Measurements from ENCODE around the gene PRRX1.

PRRX1 gene

DNA sequence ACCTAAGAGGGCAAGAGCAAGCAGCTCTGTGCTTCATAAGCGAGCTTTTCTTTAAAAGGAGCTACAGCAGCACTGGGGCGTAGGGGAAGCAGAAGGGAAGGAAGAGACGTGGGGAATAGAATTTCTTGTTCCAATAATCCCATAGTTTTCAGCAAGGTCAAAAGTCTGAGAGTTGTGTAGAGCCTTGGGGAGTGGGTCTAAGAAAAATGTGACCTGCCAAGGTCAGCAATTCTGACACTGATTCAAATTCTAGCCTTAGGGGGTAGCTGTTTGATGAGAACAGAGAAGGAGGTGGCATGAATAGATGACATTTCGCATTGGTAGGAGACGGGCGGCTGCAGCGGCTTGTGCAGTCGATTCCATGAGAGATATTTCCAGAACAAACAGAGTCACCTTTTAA, 22.4 kb downstream of the PRRX1 start:
- no peak for DNase-seq

DNA sequence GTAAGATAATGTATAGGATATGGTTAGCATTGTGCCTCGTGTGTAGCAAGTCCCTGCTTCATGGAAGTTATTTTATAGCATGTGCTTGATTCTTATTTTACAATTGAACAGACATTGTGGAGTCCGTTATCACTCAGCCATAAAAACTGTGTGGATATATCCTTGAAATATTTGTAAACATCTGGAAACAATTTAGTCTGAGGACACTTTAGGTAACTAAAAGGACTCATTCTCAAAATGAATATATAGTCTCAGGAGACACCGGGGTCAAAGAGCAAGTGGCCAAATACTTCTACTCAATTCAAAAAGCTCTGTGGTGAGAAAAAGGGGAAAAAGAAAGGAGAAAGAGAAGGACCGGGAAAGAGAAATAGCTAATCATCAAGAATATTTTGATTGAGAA, 23.7 kb downstream of the PRRX1 start:
- no peak for DNase-seq

DNA sequence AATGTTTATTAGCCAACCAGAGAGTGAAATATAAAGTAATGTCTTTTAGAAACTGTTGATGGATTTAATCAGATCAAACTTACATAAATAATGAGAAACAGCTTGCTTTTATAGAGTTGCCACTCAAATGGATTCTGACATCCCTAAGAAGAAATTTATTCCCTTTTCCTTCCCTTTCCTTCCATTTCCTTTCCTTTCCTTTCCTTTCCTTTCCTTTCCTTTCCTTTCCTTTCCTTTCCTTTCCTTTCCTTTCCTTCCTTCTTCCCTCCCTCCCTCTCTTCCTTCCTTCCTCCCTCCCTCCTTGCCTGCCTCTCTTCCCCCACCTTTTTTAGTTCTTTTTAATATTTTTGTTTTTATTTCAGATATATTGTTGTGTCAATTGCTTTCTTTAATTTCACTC, 27.3 kb downstream of the PRRX1 start:
- DNase-seq = no peak

DNA sequence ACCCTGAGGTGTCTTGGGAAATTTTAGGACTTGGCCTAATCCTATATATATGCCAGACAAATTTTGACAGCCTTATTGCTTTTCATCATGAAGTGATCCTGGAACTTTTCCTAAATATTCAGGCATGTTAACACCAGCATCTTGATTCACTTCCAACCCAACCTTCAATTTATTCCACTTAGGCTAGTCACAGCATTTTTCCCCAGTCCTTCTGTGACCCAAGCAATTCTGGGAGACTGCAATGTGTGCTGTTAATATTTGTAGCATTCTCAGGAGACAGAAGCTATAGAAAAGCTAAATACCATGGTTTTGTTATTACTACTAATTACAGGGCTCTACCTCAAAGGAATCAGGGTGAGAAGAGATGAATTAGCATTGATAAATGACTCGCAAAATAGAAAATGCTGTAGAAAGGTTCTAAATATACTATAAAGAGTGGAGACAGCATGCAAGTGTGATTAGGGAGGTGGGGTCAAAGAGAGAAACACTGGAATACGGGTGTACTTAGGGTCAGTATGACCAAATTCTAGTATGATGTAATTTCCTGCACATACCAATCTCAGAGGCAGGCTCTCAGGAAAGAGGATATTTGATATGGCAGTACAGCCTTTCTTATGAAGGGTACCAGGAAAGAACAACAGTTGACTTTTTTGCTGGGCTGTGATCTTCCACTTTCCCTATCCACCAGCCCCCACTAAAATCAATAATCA, 29.1 kb downstream of the PRRX1 start:
- no peak for DNase-seq

DNA sequence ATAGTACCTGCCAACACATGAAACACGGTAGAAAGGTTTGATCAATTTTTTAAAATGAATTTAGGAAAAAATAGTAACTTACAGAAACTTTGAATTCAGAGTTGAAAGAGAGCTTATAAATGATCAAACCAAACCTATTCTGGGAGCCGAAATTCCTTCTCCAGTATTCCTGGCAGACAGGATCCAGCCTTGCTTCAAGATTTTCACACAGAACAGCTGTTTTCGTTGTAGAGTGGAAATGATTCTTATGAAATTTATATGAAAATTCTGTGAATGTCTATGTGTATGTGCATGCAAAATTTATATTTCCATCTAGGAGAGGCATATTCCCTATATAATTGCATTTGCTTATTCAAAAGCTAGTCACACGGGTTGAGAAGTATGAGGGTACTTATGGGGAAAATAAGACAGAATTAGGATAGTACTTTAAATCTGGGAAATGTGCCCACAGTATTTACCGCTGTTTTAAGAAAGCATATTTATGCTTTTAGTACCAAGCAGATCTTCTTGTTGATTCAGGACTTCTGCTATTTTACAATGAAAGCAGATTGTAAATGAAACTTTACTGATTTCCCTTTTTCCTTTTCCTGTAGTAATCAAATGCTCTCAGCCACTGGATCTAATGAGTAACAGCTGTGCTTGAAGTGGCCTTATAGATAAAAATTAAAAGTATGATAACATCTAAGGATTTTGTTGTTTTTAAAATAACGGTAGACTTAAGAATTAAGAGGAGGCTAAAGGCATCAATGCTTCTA, 30.4 kb downstream of the PRRX1 start:
- no peak for DNase-seq

DNA sequence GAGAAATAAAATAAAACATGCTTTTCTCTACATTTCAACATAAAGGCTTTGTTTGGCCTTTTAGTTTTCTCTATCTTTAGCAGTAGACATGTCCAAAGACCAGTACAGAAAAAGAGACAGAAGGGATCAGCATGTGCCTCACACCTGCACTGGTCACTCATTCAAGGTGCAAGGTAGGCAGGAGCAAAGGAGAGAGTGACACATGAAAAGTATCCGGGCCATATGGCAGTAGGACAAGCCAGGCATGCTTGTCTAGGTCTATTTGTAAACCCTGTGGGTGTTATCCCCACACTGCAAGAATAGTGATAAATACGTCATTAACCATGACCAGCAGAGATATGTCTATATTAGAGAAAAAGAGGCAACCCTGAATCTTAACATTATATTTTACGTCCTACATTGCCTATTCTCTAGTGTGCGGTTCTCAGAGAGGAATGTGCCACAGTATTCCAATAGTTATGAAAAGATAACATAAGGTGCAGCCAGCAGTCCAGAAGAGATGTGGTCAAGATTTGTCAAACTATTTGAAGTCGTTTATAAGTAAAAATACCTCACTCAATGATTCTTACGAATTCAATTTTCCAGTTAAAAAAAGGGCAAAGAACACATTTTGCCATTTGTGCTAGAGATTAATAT, 32.1 kb downstream of the PRRX1 start:
- no peak for DNase-seq

DNA sequence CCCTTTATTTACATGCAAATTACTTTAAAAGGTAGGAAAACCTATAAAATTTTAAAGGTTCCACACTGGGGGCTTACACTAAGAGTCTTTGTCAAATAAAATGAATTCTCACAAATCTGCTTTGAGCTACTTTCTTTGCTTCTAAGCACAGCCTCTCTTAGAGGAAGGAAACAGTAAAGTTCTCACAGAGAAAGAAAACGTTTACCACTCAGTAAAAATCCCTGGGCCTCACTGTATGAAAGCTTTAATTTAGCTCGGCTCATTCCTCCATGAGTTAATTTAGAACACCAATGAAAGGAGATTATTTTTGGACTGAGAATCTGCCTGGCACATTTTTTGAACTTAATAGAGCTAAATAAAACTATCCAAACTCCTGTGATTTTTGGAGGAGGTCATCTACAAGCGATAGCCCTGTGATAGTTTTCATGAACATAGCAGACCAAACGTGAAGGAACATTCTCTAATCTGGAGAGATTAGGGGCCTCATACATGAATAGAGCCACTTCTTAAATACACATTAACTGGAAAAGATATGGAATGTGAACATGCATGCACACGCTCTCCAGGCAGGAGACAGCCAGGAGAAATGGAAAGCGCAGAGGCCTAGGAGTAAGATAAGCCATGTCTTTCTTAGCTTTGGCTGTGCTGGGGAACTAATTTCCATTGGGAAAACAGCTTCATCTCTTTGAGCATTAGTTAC, 32.8 kb downstream of the PRRX1 start:
- DNase-seq = no peak

DNA sequence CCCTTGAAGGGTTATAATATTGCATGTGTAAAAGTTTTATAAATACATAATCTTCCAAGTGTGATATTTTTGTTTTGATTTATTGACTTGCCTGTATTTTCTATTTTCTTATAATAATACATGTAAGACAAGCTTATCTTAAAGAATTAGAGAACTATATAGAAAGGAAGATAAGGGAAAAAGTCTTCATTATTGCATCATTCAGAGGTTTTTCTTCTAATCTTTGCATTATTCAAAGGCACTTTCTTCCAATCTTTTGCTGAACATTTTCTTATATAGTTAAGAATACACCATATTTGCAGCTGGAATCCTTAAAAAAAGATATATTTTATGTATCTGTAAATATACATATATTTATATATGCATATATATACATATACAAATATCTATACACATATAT, 33.4 kb downstream of the PRRX1 start:
- DNase-seq = no peak

DNA sequence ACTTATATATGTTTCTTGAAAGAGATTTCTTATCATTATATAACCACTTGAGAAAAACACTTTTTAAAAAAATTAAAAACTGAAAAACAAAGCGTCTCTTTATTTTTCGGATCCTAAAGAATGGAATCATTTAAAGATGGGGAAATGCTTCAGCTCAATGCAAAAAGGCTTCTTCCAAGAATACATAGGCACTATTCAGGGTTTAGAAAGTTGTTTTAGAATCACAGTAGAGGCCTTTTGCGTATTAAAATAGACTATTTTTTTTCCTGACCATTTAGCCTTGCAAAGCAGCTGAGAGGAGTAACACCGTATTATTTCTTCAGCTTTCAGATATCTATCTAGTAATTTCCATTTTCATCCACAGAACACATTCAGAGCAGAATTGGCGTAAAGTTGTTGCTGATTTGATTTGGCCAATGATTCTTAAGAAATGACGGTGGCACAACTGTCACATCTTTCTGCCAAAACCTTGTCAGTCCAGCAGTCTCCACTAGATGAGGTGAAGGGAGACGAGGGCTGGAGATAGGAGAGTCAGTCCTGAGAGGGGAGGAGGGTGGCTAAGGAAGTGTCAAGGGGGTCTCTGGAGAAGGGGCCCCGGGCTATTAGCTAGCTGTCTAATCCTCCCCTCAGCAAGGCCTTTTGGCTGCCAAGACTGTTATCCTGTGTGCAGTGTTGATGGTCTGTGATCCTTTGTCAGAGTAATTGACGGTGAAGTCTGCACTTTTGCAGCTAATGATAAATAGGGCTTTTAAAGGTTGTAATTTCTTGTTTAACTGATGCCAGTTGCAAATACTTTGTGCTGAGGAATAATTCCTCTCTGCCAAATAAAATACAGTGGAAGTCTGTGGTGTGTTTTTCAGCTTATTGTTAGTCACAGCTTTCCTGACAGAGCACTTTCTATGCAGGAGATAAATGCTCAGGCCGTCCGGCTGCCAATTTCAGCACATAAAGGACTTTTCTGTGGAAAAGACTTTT, 34.7 kb downstream of the PRRX1 start:
- peak in 36 of 56 donors; percentile 3 to 39 (median 14) for DNase-seq

DNA sequence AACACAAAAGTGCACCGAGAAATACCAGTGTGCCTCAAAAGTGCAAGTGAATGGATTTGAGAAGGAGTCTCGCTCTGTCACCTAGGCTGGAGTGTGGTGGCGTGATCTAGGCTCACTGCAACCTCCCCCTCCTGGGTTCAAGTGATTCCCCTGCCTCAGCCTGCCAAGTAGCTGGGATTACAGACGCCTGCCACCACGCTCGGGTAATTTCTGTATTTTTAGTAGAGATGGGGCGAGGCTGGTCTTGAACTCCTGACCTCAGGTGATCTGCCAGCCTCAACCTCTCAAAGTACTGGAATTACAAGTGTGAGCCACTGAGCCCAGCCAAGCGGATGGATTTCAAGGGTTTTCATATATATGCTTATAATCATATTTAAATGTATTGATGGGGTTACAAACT, 35.8 kb downstream of the PRRX1 start:
- DNase-seq = no peak

DNA sequence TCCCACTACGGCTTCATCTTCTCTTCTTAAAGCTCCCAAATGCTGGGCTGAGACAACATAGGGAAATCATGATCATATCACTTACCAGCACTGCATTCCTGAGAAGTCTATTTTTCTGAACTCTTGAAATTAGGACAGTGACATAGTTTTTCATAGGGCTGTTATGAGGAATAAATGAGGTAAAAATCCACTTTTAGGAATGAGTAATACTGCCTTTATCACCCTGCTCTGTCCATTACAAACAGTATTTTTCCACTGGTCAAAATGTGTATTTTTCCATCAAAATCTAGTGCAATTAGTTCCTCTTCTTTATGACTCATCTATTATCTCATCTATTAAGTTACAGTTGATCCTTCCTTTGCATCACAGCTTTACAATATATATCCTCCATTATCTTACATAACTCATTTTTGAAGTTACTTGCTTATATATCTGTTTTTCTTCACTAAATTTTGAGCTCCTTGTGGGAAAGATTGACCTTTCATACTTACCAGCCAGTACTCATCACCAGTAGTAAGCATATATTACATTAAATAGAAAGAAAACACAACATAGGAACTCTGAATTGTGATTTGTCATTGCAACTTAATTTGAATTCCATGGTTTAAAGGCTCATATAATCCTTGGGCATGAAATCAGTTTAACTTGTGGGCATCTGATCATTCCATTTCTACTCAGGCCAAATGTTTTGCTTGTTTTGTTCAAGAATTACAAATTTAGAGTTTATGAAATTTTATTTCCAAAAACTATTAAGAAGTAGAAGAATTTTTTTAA, 37.1 kb downstream of the PRRX1 start:
- DNase-seq = no peak

DNA sequence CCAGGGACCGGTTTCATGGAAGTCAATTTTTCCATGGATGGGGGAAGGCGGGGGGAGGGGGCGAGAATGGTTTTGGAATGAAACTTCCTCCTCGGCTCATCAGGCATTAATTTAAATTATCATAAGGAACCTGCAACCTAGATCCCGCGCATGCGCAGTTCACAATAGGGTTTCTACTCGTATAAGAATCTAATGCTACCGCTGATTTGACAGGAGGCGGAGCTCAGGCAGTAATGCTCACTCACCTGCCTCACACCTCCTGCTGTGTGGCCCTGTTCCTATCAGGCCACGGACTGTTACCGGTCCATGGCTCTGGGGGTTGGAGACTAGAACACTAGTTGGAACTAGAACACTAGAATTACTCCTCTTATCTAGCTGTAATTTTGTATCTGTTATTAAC, 38.0 kb downstream of the PRRX1 start:
- no peak for DNase-seq

DNA sequence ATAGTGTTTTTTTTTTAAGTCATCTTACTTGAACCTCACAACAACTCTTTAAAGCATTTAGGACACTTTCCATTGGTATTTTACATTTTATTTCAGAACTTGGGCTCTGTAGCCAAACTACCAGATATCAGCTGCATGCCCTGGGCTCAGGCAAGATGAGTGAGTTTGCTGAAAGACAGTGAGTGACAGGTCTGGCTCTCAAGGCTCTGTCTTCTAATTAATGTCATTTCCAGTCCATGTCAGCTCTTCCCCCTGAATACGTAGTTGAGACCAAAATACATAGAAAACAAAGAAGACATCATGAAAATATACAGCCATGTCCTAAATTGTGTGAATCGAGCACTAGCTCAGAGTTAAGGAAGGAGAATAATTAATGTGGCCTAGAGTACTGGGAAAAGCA, 39.7 kb downstream of the PRRX1 start:
- no peak for DNase-seq

DNA sequence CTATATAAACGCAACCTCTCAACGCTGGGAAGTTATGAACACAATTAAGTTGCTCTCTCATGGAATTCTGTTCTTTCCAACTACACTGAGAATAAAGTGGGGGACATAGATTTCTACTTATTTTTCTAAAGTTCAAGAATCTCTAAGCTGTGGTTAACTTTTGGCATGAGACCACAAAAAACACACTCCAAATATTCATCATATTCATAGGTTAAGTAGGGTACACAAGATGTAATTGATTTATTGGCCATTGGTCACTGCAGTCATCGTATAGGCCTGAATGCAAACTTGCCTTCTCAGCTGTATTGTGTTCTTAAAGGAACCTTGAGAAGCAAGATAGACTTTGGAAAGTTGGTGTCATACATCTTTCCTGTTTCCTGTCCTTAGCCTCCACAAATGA, 40.3 kb downstream of the PRRX1 start:
- no peak for DNase-seq

DNA sequence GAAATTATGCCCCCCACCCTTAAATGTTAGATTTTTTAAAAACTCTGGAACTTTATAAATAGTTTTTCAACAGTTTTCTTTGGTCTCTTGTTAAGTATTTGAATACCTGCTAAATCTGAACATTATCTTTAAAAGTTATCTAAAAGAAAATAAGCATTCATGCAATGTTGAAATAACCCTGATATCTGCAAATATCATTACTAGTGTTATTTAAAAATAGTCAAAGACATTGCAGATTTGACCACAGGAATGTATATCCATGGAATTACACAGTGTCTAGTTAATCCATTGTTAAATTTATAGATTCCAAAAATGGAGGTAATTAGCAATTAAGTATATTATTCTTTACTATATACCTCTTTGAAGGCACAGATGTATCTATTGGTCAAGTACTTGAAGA, 42.0 kb downstream of the PRRX1 start:
- DNase-seq = no peak

DNA sequence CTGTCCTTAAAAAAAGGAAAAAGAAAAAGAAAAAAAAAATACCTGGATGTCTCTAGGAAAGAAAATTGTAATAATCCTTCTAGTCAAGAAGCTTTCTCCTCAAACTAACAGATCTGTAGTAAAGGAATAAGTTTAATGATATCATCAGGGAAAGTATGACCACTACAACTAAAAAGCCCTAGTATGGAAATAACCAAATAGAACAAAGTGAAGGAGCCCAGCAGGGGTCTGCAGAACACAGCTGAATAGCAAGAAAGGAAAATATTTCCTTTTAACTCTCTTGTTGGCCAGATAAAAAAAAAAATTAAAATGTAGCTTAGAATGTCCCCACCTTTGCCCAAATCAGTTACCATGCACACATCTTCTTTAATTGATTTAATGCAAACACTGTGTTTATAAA, 43.2 kb downstream of the PRRX1 start:
- DNase-seq = no peak

DNA sequence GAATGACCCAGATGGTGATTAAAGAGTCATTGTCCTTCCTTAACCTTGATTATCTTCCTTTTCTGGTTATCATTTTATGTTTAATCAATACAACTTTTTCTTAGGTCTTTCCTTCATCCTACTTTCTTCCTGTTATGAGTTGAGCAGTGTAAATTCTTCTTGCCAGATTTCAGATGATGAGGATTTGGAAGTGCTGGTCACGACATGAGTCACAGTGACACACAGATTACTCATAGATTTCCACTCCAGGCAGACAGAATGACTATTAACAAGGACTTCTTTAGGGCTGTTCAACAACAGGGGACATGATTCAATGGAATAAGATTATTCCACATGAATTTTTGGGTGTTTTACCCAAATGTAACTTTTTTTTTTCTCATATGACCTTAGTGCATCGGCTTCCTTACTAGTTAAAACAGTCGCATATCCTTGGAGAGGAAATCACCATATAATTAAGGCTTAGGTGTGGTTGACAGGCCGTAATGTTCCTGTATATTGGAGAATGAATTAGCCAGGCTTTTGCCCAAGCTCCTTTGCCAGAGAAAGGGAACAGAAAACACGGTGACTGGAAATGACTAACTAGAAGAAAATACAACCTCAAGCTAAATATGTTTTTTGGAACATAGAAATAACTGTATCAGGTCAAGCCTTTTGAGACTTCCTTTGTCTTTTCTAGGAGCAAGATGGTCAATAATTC, 44.2 kb downstream of the PRRX1 start:
- peak in 1 of 56 donors; percentile 6 for DNase-seq

DNA sequence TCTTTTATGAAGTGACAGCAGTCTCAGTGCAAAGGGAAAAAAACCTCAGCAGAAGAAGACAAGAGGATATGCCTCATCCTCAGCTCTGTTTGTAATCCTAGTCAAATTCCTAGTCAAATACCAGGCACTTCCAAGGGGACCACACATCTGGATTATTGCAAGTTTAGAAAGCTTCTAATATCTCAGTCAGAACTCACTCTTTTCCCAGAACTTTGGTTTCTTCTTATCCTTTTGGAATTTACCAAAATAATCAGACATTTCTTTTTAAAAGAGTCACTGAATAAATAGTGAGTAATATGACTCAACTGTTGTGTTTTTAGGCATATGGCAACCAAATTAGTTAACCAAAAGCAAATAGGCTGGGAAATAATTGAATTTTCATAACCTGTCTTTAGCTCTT, 47.8 kb downstream of the PRRX1 start:
- DNase-seq = no peak

DNA sequence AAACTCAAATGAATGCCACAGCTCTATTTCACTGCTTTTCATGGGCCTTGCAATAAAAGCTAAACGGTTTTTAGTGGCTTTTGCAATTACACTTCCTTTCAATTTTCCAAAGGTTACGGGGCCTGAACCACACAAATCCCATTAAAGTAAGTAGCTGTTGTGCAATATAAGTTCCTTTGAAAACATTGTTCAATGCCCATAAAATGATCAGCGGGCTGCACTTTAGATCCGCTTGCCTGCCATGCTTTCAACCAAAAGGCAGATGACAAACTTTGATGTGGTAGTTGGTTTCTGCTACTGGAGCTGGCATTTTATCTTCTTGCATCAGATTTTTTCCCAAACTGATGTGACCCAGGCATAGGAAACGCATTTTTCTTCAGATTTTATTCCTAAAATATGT, 50.2 kb downstream of the PRRX1 start:
- no peak for DNase-seq

Data from amygdala (tissue), 56 donors.